Measurements from ENCODE around the gene LONRF2. TPM values are rescaled to one million over a fixed set of nuclear protein-coding genes. Genes with fewer than 3 reads are reported as not detected.

The LONRF2 gene
- polyA plus RNA-seq, 1 experiment = 0.02 TPM

- H3K36me3 ChIP-seq (ENCODE audit: control insufficient read depth, insufficient read depth, low read length) = no peaks in the 10 kb centered on the region
- no peaks in the 10 kb centered on the region for H3K27me3 ChIP-seq (ENCODE audit: control insufficient read depth, insufficient read depth, low read length)
- CTCF ChIA-PET = no interaction called here
- no peak for DNase-seq (ENCODE audit: low read depth)
- no peak overlapping the region for H3K4me3 ChIP-seq (ENCODE audit: low read depth, low read length)
- POLR2A ChIA-PET = no interaction called here
- no peak for TF ChIP-seq CTCF (IDR thresholded peaks at IDR 0.05; ENCODE audit: insufficient read depth, low read depth, low read length)
Measured at GRCh38 chr2:100239486-100240210, 82.7 kb downstream of the LONRF2 start.

DNA sequence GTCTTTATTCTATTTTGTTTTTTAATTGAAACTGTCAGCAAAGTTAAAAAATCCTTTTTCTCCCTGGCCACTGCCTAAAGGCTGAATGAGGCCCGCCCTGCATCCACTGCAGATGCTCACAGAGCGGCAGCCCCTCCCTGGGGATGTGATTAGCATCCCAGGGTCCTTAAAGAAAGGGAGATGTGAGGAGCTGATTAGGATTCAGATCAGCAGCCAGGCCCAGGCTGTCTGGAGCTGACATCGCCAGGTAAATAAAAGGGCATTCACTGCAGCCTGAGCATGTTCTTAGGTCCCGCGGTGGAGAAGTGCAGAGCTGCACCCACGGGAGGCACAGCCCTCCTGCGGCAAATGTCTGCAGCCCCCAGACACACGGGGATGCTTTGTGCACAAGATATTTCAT lies 83.8 kb downstream of the LONRF2 start:
- Histone ChIP-seq H3K4me3 (ENCODE audit: low read depth, low read length) (no peak overlapping the region), H3K36me3 (ENCODE audit: control insufficient read depth, insufficient read depth, low read length) (no peaks in the 10 kb centered on the region), H3K27me3 (ENCODE audit: control insufficient read depth, insufficient read depth, low read length) (no peaks in the 10 kb centered on the region)
- ChIA-PET CTCF (interaction anchor here (0.8 kb wide), 1 partner anchor 679 kb away, joined by 3 read pairs; no protein-coding TSS in a partner anchor), POLR2A (no interaction called here)
- TF ChIP-seq CTCF (IDR thresholded peaks at IDR 0.05; ENCODE audit: insufficient read depth, low read depth, low read length) = no peak
- no peak for DNase-seq (ENCODE audit: low read depth)

GRCh38 chr2:100237770-100238169 lies 84.5 kb downstream of the LONRF2 start:
- TF ChIP-seq CTCF (IDR thresholded peaks at IDR 0.05; ENCODE audit: insufficient read depth, low read depth, low read length) = no peak
- ChIA-PET CTCF (interaction anchor here (0.8 kb wide), 1 partner anchor 678 kb away, joined by 3 read pairs; no protein-coding TSS in a partner anchor), POLR2A (no interaction called here)
- H3K27me3 ChIP-seq (ENCODE audit: control insufficient read depth, insufficient read depth, low read length) = no peaks in the 10 kb centered on the region
- no peak for DNase-seq (ENCODE audit: low read depth)
- no peaks in the 10 kb centered on the region for H3K36me3 ChIP-seq (ENCODE audit: control insufficient read depth, insufficient read depth, low read length)
- H3K4me3 ChIP-seq (ENCODE audit: low read depth, low read length) = no peak overlapping the region

- no peak for TF ChIP-seq CTCF (IDR thresholded peaks at IDR 0.05; ENCODE audit: insufficient read depth, low read depth, low read length)
- ChIA-PET CTCF (no interaction called here), POLR2A (no interaction called here)
- H3K4me3 ChIP-seq (ENCODE audit: low read depth, low read length) = no peak overlapping the region
- no peaks in the 10 kb centered on the region for H3K36me3 ChIP-seq (ENCODE audit: control insufficient read depth, insufficient read depth, low read length)
- DNase-seq (ENCODE audit: low read depth) = no peak
- no peaks in the 10 kb centered on the region for H3K27me3 ChIP-seq (ENCODE audit: control insufficient read depth, insufficient read depth, low read length)
Measured at GRCh38 chr2:100237163-100237562, 85.1 kb downstream of the LONRF2 start.

GRCh38 chr2:100236166-100236565 lies 86.1 kb downstream of the LONRF2 start:
- ChIA-PET POLR2A (no interaction called here), CTCF (no interaction called here)
- no peaks in the 10 kb centered on the region for H3K27me3 ChIP-seq (ENCODE audit: control insufficient read depth, insufficient read depth, low read length)
- H3K36me3 ChIP-seq (ENCODE audit: control insufficient read depth, insufficient read depth, low read length) = no peaks in the 10 kb centered on the region
- H3K4me3 ChIP-seq (ENCODE audit: low read depth, low read length) = no peak overlapping the region
- no peak for TF ChIP-seq CTCF (IDR thresholded peaks at IDR 0.05; ENCODE audit: insufficient read depth, low read depth, low read length)
- no peak for DNase-seq (ENCODE audit: low read depth)
